Measurements from ENCODE around the gene GOLGA3. TPM values are rescaled to one million over a fixed set of nuclear protein-coding genes. Genes with fewer than 3 reads are reported as not detected.

Gene GOLGA3
- total and polyA plus RNA-seq, 3 donors from 2014 or later: 30.4 to 95.2 (median 72.3) TPM

GRCh38 chr12:132825089-132825488, 3.6 kb downstream of the GOLGA3 start:
- Histone ChIP-seq H3K4me3 (no peak overlapping the region), H3K4me1 (peaks cover 13% of the 10 kb centered on the region), H3K9me3 (no peaks in the 10 kb centered on the region), H3K36me3 (ENCODE audit: low read depth, missing control alignments) (no peaks in the 10 kb centered on the region), H3K27ac (no peak overlapping the region), H3K27me3 (no peaks in the 10 kb centered on the region)
- TF ChIP-seq CTCF (IDR thresholded peaks at IDR 0.05) (no peak), POLR2A (IDR thresholded peaks at IDR 0.05) (no peak)
- 89 to 93% methylated on average over 18 of the region's 18 CpGs for WGBS, 2 donors
- no peak for DNase-seq
- intact Hi-C loops (cut with DNase I; ENCODE audit: low total_unique reads): no loop called here

GRCh38 chr12:132824053-132824452, 4.6 kb downstream of the GOLGA3 start:
- no peaks in the 10 kb centered on the region for H3K9me3 ChIP-seq
- 89 to 90% methylated on average over 7 of the region's 7 CpGs for WGBS, 2 donors
- H3K4me3 ChIP-seq: no peak overlapping the region
- peaks cover 13% of the 10 kb centered on the region for H3K4me1 ChIP-seq
- TF ChIP-seq POLR2A (IDR thresholded peaks at IDR 0.05): no peak
- intact Hi-C loops (cut with DNase I; ENCODE audit: low total_unique reads): no loop called here
- no peaks in the 10 kb centered on the region for H3K27me3 ChIP-seq
- H3K27ac ChIP-seq: no peak overlapping the region
- no peaks in the 10 kb centered on the region for H3K36me3 ChIP-seq (ENCODE audit: low read depth, missing control alignments)
- DNase-seq: no peak

GRCh38 chr12:132818562-132818961, 10.1 kb downstream of the GOLGA3 start:
- H3K36me3 ChIP-seq (ENCODE audit: low read depth, missing control alignments): no peaks in the 10 kb centered on the region

GRCh38 chr12:132814232-132814631, 14.4 kb downstream of the GOLGA3 start:
- no peaks in the 10 kb centered on the region for H3K27me3 ChIP-seq
- no peaks in the 10 kb centered on the region for H3K36me3 ChIP-seq (ENCODE audit: low read depth, missing control alignments)
- no peaks in the 10 kb centered on the region for H3K4me1 ChIP-seq
- no peak overlapping the region for H3K4me3 ChIP-seq
- no peak overlapping the region for H3K27ac ChIP-seq
- no peaks in the 10 kb centered on the region for H3K9me3 ChIP-seq
- no peak for TF ChIP-seq CTCF (IDR thresholded peaks at IDR 0.05)
- TF ChIP-seq POLR2A (IDR thresholded peaks at IDR 0.05): no peak
- intact Hi-C loops (cut with DNase I; ENCODE audit: low total_unique reads): no loop called here
- DNase-seq: no peak
- WGBS, 2 donors: 98 to 100% methylated on average over 1 to 21 of the region's 21 CpGs

More at GRCh38 chr12:132818562-132818961, 10.1 kb downstream of the GOLGA3 start:
- 93 to 94% methylated on average over 8 of the region's 8 CpGs for WGBS, 2 donors
- Histone ChIP-seq H3K4me1 (no peaks in the 10 kb centered on the region), H3K9me3 (no peaks in the 10 kb centered on the region), H3K4me3 (no peak overlapping the region), H3K27me3 (no peaks in the 10 kb centered on the region), H3K27ac (no peak overlapping the region)
- intact Hi-C loops (cut with DNase I; ENCODE audit: low total_unique reads): no loop called here
- no peak for DNase-seq
- TF ChIP-seq CTCF (IDR thresholded peaks at IDR 0.05) (no peak), POLR2A (IDR thresholded peaks at IDR 0.05) (no peak)

- H3K4me1 ChIP-seq: no peaks in the 10 kb centered on the region
- WGBS, 2 donors: 93 to 97% methylated on average over 6 of the region's 6 CpGs
- no peak for TF ChIP-seq POLR2A (IDR thresholded peaks at IDR 0.05)
- no peak for TF ChIP-seq CTCF (IDR thresholded peaks at IDR 0.05)
- no peaks in the 10 kb centered on the region for H3K9me3 ChIP-seq
- DNase-seq: no peak
- H3K27ac ChIP-seq: no peak overlapping the region
- H3K27me3 ChIP-seq: no peaks in the 10 kb centered on the region
- intact Hi-C loops (cut with DNase I; ENCODE audit: low total_unique reads): no loop called here
- H3K36me3 ChIP-seq (ENCODE audit: low read depth, missing control alignments): no peaks in the 10 kb centered on the region
- no peak overlapping the region for H3K4me3 ChIP-seq
Measured at GRCh38 chr12:132813443-132813842, 15.2 kb downstream of the GOLGA3 start.
